Adipose tissue (tissue), 3 donors: ENCODE results near the gene C1R. TPM values are rescaled to one million over a fixed set of nuclear protein-coding genes. Genes with fewer than 3 reads are reported as not detected.

ENCODE experiments used
- H3K27ac ChIP-seq: one replicate; pipeline ENCODE4 v1.5.1; 2013; ENCODE audit warnings: low read depth, low read length
- WGBS, 3 donors: extraction: QIAGEN DNeasy Blood & Tissue Kit; methylation state at CpG; one replicate each; pipeline ENCODE4 v1.1.7; 2013; 5-methylcytosine and 5-hydroxymethylcytosine counted together
- polyA plus RNA-seq, 3 donors: library from polyadenylated mRNA; stranded (reverse); fragments of 200-250 nt; gene quantifications; one replicate each; pipeline ENCODE4 v1.2.3, GENCODE V29; 2013
- donor health status: healthy with polysubstance abuse.
- donor health status: Bipolar disorder and iron deficiency.
- donor health status: healthy.

C1R gene
- polyA plus RNA-seq, 3 donors = 86.3 to 575 (median 386) TPM

DNA sequence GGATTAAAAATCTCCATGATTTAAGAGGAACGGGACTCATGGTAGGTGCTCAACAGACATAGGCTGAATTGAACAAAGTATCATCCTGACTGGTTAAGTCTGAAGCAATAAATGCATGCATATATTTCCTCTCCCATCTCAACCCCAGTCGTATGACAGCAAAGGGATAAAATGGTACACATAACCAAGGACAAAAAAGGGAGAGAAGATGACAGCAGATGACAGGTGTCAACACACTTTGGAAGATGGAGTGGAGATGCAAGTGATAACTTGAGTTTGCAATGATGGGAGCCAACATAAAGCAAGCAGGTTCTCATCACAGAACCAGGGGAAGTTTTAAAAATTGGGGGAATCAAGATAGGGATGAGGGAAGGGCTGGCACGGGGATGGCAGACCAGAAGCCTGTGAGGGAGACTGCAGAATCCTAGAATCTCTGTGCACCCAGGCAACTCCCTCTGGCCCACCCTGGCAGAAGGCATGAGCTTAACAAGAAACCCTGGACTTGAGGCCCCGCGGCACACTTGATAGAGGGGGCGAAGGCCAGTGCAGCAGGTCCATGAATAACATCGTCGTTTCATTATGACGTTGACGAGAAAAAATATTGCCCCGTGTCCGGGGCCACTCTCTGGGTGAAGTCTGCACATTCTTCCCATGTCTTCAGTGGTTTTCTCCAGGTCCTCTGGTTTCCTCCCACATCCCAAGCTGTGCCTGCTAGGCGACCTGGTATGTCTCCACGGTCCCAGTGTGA is 11.8 kb upstream of the C1R start:
- no peak overlapping the region for H3K27ac ChIP-seq
- WGBS, 3 donors = 89 to 96% (median 93%) methylated on average over 14 of the region's 14 CpGs

DNA sequence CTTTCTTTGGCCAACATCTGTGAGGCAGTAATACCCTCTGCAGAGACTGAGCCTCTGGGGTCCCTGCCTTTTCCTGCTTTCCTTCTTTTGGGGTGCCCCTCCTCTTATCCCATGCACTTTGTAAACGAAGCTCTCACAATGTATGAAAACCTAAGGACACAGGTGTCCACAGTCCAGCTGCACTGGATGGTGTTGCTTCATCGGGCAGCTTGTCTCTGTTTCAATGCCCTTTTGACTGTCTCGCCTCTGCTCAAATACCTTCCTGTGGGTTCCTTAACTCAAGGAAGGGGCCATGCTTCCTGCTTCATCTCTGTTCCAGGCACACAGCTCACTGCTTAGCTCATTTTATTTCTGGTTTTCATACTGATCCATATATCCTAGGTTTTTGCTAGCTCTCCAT is 10.3 kb upstream of the C1R start:
- H3K27ac ChIP-seq = no peak overlapping the region
- 70 to 83% (median 71%) methylated on average over 3 of the region's 3 CpGs for WGBS, 3 donors

DNA sequence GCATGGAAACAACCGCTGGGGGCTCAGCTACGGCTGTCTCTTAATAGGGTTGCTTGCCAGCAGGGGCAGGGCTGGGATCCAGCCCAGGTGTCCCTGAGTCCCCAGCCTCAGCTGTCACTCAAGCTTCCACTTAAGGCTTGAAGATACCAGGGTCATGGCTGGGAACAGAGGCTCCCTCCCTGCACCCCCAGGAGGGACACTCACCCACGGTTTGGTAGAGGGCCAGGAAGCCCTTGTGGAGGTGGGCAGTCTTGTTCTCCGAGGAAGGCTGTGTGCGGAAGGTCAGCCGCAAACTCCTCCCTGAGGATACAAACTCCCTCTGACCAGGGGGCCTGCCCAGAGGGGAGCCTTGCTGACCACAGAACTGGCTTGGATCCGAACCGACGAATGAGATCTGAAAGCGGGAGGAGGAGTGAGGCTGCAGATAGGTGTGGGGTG is 9.5 kb upstream of the C1R start:
- WGBS, 3 donors = 59 to 75% (median 61%) methylated on average over 10 of the region's 10 CpGs
- H3K27ac ChIP-seq = no peak overlapping the region

GRCh38 chr12:7101047-7101693 is 8.9 kb upstream of the C1R start:
- H3K27ac ChIP-seq = no peak overlapping the region
- 85 to 92% (median 90%) methylated on average over 4 of the region's 4 CpGs for WGBS, 3 donors

- 79 to 92% (median 87%) methylated on average over 4 of the region's 4 CpGs for WGBS, 3 donors
- H3K27ac ChIP-seq = no peak overlapping the region
Measured at GRCh38 chr12:7100239-7100638, 8.0 kb upstream of the C1R start.

DNA sequence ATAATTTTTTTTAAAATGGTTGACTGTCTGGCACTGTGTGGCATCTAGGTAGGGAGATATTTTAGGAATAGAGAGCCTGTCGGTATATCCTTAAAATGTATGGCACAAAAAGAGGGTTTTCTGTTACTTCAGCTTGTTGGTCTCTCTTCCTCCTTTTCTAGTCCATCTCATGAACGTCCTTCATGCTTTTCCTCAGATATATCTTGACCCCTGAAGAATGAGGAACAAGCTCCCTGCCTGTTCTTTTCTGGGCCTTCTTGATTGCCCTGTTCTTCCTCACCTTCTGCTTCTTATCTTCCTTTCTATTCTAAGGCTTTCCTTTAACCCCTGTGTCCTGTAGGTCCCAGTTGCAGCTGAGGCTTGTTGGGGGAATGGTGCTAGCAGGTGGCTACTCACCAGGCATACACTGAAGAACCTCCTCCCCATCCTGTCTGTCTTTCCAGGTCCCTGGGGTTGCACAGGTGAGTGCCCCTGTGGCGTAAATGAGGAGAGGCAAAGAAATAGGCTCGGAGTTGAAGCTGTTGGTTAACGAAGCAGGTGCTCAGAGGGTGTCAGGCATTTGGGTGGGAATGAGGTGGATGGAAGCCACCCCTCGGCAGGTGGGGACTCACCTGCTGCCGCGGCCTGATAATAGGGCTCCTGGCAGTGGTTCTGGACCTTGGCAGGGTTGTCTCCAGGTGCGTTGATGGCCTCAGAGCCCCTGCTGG is 7.2 kb upstream of the C1R start:
- H3K27ac ChIP-seq = no peak overlapping the region
- 82 to 88% (median 87%) methylated on average over 9 of the region's 9 CpGs for WGBS, 3 donors

DNA sequence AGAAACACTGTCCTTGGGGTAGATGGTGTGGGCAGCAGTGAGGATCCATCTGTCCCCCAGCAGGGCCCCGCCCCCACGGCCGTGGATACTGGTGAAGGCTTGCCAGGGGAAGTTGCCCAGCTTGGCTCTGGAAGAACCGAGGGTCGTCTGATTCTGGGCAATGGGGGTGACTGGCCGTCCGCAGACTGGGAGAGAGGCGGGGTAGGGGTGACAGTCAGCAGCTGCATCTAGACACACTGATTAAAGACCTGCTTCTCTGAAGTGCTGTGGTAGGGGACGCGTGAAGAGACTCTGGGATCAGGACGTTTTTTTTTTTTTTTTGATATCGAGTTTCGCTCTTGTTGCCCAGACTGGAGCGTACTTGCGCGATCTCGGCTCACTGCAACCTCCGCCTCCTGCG is 4.7 kb upstream of the C1R start:
- 82 to 84% (median 83%) methylated on average over 19 of the region's 19 CpGs for WGBS, 3 donors

GRCh38 chr12:7096006-7096932 is 4.0 kb upstream of the C1R start:
- 79 to 84% (median 84%) methylated on average over 26 of the region's 26 CpGs for WGBS, 3 donors

More for the DNA sequence above, 4.7 kb upstream of the C1R start:
- no peak overlapping the region for H3K27ac ChIP-seq

GRCh38 chr12:7093892-7094291 is 1.6 kb upstream of the C1R start:
- WGBS, 3 donors = 47 to 58% (median 57%) methylated on average over 10 of the region's 10 CpGs
- no peak overlapping the region for H3K27ac ChIP-seq

More at GRCh38 chr12:7096006-7096932, 4.0 kb upstream of the C1R start:
- peak overlapping the region; percentile 55 for H3K27ac ChIP-seq

DNA sequence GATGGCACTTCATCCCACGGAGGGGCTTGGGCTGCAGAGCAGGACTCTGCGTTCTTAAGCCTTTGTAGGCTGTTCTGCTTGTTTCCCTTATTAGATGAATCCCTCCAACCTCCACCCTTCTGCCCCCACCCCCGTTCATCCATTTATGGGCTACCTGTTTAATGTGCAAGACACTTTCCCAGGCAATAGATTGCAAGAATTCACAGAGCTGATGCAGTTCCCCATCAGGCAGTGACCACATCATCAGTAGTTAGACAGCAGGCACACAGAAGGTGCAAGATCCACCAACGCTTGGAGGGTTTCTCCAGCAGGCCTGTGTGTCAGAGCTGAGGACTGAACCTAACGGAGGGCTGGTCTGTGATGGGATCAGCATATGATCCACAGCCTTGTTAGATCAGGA is 1.2 kb upstream of the C1R start:
- 52 to 63% (median 63%) methylated on average over 5 of the region's 5 CpGs for WGBS, 3 donors

DNA sequence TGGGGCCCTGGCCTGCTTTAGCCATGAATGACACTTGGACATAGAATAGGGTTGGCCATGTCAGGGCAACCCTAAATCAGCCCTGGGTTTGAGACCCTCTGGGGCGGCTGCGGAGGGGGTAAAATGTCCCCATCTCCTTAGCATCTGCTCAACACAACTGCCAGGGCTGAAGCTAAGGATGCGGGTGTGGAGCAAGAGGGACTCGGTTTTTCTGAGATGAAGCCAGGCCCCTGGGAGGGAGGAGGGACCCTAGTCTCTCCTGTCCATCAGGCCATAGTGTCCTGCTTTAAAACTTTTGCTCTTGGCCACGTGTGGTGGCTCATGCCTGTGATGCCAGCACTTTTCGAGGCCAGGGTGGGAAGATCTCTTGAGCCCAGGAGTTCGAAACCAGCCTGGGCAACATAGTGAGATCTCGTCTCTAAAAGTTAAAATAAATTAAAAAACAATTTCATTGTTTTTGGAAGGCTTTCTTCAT is 778 bp upstream of the C1R start:
- peak overlapping the region; percentile 24 for H3K27ac ChIP-seq
- 69 to 73% (median 72%) methylated on average over 8 of the region's 8 CpGs for WGBS, 3 donors

More for the DNA sequence above, 1.2 kb upstream of the C1R start:
- no peak overlapping the region for H3K27ac ChIP-seq

DNA sequence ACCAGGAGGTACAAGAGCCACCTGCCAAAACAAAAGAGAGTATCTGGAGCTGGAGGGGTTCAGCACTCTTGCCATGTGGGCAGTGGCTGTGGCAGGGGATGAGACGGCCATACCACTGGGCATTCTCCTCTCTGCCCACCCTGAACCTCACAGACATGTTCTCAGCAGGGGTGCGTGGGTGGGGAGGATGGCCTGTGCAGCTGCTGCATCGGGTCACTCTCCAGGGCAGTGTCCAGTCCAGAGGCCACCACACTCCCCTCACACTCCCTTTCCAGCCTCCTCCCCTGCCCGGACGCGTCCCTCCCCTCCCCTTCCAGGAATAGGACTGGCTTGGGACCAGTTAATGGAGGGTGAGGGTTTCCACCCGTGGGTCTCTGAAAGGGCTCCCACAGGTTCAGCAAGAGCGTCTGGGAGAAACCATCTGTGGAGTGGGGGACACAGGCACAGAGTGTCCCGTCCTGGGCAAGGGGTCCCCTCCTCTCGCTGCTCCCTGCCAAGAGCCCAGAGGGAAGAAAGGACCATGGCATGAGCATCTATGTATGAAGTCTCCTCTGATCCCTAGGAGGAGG is 501 bp downstream of the C1R start:
- H3K27ac ChIP-seq = peak overlapping the region; percentile 85
- 27 to 46% (median 36%) methylated on average over 9 to 10 of the region's 10 CpGs for whole genome bisulfite sequencing, 3 donors

DNA sequence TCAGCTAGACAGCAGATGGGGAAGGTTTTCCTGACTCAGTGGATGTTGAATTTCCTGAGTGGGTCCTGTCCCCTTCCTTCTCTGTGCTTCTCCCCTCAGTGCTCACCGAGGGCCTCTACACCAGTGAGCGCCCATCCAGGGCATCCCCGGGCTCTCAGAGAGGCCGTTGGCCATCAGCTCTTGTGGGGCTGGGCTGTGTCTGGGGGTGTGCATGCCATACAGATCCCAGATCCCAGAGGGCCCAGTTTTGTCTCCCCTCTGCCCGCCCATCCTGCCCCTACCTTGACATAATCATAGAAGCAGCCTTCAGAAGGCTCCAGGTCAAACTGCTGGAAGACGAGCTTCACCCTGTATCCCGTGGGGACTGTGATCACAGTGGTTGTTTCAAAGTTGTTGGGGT is 1.1 kb downstream of the C1R start:
- peak overlapping the region; percentile 85 for H3K27ac ChIP-seq
- WGBS, 3 donors = 58 to 82% (median 72%) methylated on average over 7 of the region's 7 CpGs

DNA sequence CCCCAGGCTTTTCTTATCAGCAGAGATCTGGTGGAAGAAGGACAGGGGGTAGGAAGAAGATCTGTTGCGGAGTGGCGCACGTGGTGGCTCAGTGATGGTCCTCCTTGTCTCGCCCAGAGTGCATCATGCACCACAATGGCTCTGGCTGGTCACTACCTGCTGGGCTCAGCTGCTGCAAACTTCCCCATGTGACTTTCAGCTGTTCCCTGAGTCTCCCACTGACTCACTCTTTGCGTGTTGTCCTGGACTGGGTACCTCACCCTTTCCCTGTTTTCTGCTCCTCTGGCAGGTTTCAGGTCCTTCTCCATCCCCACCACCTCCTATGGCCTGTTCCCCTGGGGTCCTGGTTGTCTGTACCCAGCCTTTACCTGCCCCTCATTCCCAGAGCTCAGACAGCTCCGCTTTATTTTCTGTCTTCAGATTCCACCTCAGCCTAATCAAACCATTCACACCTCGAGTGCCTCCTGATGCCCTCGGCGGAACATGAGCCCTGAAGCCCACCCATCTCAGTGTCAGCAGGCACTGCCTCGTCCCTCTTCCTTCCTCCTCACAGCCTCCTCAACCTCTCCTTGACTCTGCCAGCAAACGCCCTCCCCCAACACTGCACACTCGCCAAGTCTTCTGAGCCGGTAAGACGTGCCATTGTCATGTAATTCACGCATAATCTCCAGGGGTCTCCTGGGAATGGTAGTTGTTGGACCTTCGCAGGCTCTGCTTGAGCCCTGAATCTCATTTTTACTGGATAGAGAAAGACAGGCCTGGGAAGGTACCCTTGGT is 1.8 kb downstream of the C1R start:
- peak overlapping the region; percentile 85 for H3K27ac ChIP-seq
- 64 to 82% (median 68%) methylated on average over 16 of the region's 16 CpGs for WGBS, 3 donors

DNA sequence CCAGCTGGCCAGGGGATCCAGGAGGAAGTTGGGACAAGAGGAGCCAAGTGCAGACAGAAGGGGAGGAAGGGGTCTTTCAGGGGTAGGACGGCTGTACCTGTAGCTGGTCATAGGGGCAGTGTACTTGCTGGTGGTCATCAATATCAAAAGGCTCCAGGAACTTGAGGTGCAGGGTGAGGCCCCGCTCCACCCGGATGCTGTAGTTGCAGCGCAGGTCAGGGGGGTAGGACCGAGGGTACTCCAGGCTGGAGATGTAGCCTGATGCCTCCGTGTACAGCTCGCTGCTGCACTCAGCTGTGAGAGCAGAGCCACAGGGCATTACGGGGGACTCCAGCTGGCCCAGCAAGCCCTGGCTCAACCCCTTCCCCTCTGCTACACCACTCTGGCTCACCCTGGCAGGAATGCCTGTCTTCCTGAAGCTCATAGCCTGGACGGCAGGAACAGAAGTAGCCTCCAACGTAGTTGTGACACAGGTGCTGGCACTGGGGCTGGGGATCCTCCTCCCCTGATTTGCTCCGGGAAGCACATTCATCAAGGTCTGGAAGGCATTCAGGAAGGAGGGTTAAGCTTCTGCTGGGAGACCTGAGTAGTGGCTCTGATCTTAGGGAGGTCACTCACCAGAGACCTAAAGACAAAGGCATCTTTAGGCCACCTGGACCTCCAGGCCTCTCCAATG is 2.9 kb downstream of the C1R start:
- H3K27ac ChIP-seq = no peak overlapping the region
- WGBS, 3 donors = 83 to 84% (median 83%) methylated on average over 11 of the region's 11 CpGs

- no peak overlapping the region for H3K27ac ChIP-seq
Measured at GRCh38 chr12:7083125-7083524, 9.1 kb downstream of the C1R start.

GRCh38 chr12:7081037-7081436 is 11.2 kb downstream of the C1R start:
- no peak overlapping the region for H3K27ac ChIP-seq
- 76 to 90% (median 87%) methylated on average over 14 of the region's 14 CpGs for WGBS, 3 donors
